ENCODE results near the gene NUTM2F. TPM values are rescaled to one million over a fixed set of nuclear protein-coding genes. Genes with fewer than 3 reads are reported as not detected.
A peak's percentile ranks its signal among the peaks of the same experiment; 100 is the strongest.
"Not testable (repeated sequence)": the region's sequence is repeated elsewhere in the genome, so short reads cannot be mapped to it uniquely, and the experiment has no call there.

NUTM2F gene
- total RNA-seq, 2 experiments from 2014 or later, result not detected

DNA sequence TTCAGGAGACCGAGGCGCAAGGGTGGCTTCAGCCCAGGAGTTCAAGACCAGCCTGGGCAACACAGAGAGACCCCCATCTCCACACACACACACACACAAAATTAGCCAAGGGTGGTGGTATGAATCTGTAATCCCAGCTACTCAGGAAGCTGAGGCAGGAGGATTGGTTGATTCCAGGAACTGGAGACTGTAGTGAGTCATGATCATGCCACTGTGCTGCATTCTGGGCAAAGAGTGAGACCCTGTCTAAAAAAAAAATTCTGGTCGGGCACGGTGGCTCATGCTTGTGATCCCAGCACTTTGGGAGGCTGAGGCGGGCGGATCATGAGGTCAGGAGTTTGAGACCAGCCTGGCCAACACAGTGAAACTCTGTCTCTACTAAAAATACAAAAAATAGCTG lies 11.2 kb upstream of the NUTM2F start:
- H3K27ac Mint-ChIP-seq; ATAC-seq; intact Hi-C loops (cut with micrococcal nuclease); DNase-seq; H3K27me3 Mint-ChIP-seq; H3K4me1 Mint-ChIP-seq (ENCODE audit: low read depth); H3K9me3 Mint-ChIP-seq; POLR2A ChIA-PET; CTCF ChIA-PET; H3K36me3 Mint-ChIP-seq (ENCODE audit: low read depth); H3K4me3 Mint-ChIP-seq: not testable (repeated sequence)

- H3K27me3 Mint-ChIP-seq; H3K36me3 Mint-ChIP-seq (ENCODE audit: low read depth); POLR2A ChIA-PET; H3K27ac Mint-ChIP-seq; CTCF ChIA-PET; ATAC-seq; intact Hi-C loops (cut with micrococcal nuclease); H3K9me3 Mint-ChIP-seq; DNase-seq; H3K4me3 Mint-ChIP-seq; H3K4me1 Mint-ChIP-seq (ENCODE audit: low read depth): not testable (repeated sequence)
Observed at GRCh38 chr9:94338723-94339122, 10.3 kb upstream of the NUTM2F start.

- intact Hi-C loops (cut with micrococcal nuclease); H3K4me1 Mint-ChIP-seq (ENCODE audit: low read depth); H3K4me3 Mint-ChIP-seq; CTCF ChIA-PET; H3K27ac Mint-ChIP-seq; ATAC-seq; H3K27me3 Mint-ChIP-seq; POLR2A ChIA-PET; H3K36me3 Mint-ChIP-seq (ENCODE audit: low read depth); DNase-seq; H3K9me3 Mint-ChIP-seq: not testable (repeated sequence)
Observed at GRCh38 chr9:94336445-94336844, 8.0 kb upstream of the NUTM2F start.

GRCh38 chr9:94325583-94325982 lies 2.9 kb downstream of the NUTM2F start:
- H3K27ac Mint-ChIP-seq; POLR2A ChIA-PET; DNase-seq; H3K4me3 Mint-ChIP-seq; intact Hi-C loops (cut with micrococcal nuclease); H3K36me3 Mint-ChIP-seq (ENCODE audit: low read depth); H3K9me3 Mint-ChIP-seq; H3K4me1 Mint-ChIP-seq (ENCODE audit: low read depth); CTCF ChIA-PET; H3K27me3 Mint-ChIP-seq; ATAC-seq: not testable (repeated sequence)

- ATAC-seq; POLR2A ChIA-PET; H3K4me1 Mint-ChIP-seq (ENCODE audit: low read depth); H3K9me3 Mint-ChIP-seq; H3K36me3 Mint-ChIP-seq (ENCODE audit: low read depth); DNase-seq; H3K4me3 Mint-ChIP-seq; H3K27ac Mint-ChIP-seq; H3K27me3 Mint-ChIP-seq; intact Hi-C loops (cut with micrococcal nuclease); CTCF ChIA-PET: not testable (repeated sequence)
Observed at GRCh38 chr9:94323153-94323798, 5.2 kb downstream of the NUTM2F start.

DNA sequence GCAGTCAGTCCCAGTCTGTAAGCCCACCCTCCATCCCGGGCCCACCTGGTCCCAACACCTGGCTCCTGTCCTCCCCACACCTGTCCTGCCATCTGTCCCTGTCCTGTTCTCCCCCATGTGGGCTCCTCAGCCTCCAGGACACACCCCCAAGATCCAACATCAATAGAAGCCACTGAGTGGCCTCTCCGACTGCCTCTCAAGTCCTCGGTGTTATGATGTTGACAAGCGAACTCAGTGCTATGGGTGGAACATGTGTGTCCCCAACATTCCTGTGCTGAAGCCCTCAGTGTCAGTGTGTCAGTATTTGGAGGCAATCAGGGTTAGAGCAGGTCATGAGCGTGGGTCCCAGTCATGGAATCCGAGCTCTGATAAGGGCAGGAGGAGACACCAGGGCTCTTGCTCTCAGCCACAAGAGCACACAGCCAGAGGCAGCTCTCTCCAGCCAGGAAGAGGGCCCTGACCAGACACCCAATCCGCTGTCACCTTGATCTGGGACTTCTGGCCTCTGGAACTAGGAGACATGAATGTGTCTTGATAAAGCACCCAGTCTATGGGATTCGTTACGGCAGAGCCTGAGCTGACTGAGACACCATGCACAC lies 6.0 kb downstream of the NUTM2F start:
- H3K36me3 Mint-ChIP-seq (ENCODE audit: low read depth); DNase-seq; H3K4me3 Mint-ChIP-seq; H3K27me3 Mint-ChIP-seq; H3K27ac Mint-ChIP-seq; CTCF ChIA-PET; H3K4me1 Mint-ChIP-seq (ENCODE audit: low read depth); POLR2A ChIA-PET; ATAC-seq; intact Hi-C loops (cut with micrococcal nuclease); H3K9me3 Mint-ChIP-seq: not testable (repeated sequence)

DNA sequence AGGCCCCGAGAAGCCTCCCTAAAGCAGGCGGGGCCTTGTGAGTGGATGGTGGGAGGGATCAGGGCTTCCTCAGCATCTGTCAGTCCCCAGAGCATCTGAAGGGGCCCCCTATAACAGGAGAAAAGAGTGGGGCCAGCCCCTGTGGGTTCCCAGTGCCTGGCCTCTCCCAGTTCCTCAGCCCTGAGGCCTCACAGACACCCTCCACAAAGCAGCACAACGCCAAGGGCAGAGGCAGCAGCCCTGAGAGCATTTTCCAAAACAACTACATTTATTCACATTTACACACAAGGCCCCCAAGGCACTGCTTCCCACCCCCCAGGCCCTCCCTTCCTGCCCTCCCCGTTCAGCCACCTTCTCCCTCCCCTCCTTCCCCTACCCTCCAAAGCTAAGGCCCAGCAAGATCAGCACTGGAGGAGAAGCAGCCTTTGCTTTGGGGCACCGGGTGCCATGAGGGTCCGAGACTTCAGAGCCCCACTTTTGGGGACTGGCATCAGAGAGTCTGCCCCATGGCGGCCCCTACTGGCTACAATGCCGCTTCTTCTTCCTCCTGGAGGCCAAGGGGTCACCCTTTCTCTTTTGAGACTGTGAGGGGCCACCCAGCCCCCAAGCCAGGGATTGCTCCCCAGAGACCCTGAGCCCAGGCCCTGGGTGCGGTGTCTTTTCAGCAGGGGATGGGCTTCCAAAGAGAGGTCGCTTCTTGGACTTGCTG lies 10.3 kb downstream of the NUTM2F start:
- ATAC-seq; H3K4me1 Mint-ChIP-seq (ENCODE audit: low read depth); DNase-seq; H3K27me3 Mint-ChIP-seq; H3K27ac Mint-ChIP-seq; H3K36me3 Mint-ChIP-seq (ENCODE audit: low read depth); POLR2A ChIA-PET; H3K9me3 Mint-ChIP-seq; CTCF ChIA-PET; H3K4me3 Mint-ChIP-seq; intact Hi-C loops (cut with micrococcal nuclease): not testable (repeated sequence)

- H3K4me1 Mint-ChIP-seq (ENCODE audit: low read depth); H3K27ac Mint-ChIP-seq; POLR2A ChIA-PET; H3K27me3 Mint-ChIP-seq; DNase-seq; H3K4me3 Mint-ChIP-seq; H3K36me3 Mint-ChIP-seq (ENCODE audit: low read depth); intact Hi-C loops (cut with micrococcal nuclease); CTCF ChIA-PET; H3K9me3 Mint-ChIP-seq: not testable (repeated sequence)
- peak; percentile 52 for ATAC-seq
Observed at GRCh38 chr9:94316236-94316635, 12.2 kb downstream of the NUTM2F start.

DNA sequence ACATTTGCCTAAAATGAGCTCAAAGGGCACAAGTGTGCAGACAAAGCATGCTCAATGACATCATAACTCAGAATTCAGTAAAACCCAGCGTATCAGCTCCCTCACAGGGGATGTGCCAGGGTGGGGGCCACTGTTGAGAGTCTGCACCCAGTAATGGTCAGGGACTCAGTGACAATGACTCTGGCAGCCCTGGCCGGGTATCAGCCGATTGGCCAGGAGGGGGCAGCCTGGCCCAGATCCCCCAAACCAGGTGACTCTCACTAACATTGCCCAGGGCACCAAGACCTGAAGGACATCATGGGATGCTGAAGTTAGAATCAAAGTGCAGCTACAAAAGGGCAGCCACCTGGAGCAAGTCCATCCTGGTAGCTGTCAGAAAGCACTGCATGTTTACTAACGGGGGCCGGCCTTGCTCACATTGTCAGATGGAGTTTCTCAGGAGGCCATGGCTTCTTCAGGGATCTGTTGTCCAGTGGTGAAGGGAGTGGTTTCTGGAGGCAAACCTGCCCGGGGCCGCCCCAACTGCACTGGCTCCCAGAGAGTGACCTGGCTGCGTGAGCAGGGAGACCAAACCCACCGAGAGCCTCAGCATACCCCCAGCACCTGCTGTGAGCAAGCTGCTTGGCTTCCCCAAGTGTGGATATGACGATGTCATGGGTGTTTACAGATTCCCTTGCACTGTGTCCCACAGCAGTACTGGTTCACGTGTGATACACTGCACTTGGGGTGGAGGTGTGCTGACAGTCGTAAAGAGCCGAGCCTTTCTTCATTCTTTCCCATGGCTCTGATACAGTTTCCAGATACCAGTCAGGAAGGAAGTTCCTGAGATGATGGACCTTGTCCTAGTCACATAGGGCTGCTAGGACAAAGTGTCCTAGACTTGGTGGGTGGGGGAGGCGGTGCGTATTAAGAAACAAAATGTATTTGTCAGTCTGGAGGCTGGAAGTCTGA lies 13.1 kb downstream of the NUTM2F start:
- CTCF ChIA-PET; H3K27me3 Mint-ChIP-seq; intact Hi-C loops (cut with micrococcal nuclease); H3K36me3 Mint-ChIP-seq (ENCODE audit: low read depth); POLR2A ChIA-PET; DNase-seq; H3K4me3 Mint-ChIP-seq; H3K9me3 Mint-ChIP-seq; H3K27ac Mint-ChIP-seq; H3K4me1 Mint-ChIP-seq (ENCODE audit: low read depth): not testable (repeated sequence)
- peak; percentile 38 for ATAC-seq

Data from activated CD8-positive, alpha-beta T cell treated with anti-CD3 and anti-CD28 coated beads for 36 hours (primary cell).